HCT116 (cell line): ENCODE results near the gene TRIM10.

ENCODE experiments used
- CEBPB ChIP-seq: IDR thresholded peaks from 2 replicates; pipeline ENCODE4 v1.6.1; 2012; ENCODE audit warnings: low read depth
- EZH2 ChIP-seq: fragments of 200-600 bp; sonication (generic); IDR thresholded peaks from 2 replicates; pipeline ENCODE4 v1.6.1; 2017; ENCODE audit warnings: antibody characterized with exemption, mixed run types
- EZH2phosphoT487 ChIP-seq: fragments of 200-600 bp; IDR thresholded peaks from 2 replicates; pipeline ENCODE4 v1.6.1; 2018; ENCODE audit warnings: antibody characterized with exemption, borderline replicate concordance
- JUND ChIP-seq: IDR thresholded peaks from 2 replicates; pipeline ENCODE4 v1.6.1; 2012
- POLR2A ChIP-seq: IDR thresholded peaks from 2 replicates; pipeline ENCODE4 v1.7.0; 2011; ENCODE audit warnings: borderline replicate concordance; ENCODE audit not compliant: insufficient read depth, insufficient read length; ENCODE audit errors: extremely low read depth
- POLR2AphosphoS5 ChIP-seq: IDR thresholded peaks from 2 replicates; pipeline ENCODE4 v1.6.1; 2011; ENCODE audit warnings: mild to moderate bottlenecking, low read depth, low read length, moderate library complexity
- REST ChIP-seq: IDR thresholded peaks from 2 replicates; pipeline ENCODE4 v1.6.1; 2012; ENCODE audit warnings: low read depth
- SIN3A ChIP-seq: IDR thresholded peaks from 2 replicates; pipeline ENCODE4 v1.6.1; 2012; ENCODE audit warnings: low read depth
- SP1 ChIP-seq: IDR thresholded peaks from 2 replicates; pipeline ENCODE4 v1.6.1; 2012; ENCODE audit warnings: low read depth
- YY1 ChIP-seq: IDR thresholded peaks from 2 replicates; pipeline ENCODE4 v1.6.1; 2011; ENCODE audit warnings: low read length, low read depth, moderate library complexity, mild to moderate bottlenecking; ENCODE audit not compliant: insufficient replicate concordance; ENCODE audit errors: extremely low read depth
- ZNF274 ChIP-seq: fragments of 200-500 bp; sonication (Bioruptor generic); IDR thresholded peaks from 2 replicates; pipeline ENCODE4 v1.6.1; 2014; ENCODE audit warnings: mild to moderate bottlenecking, low read depth, low read length, inconsistent platforms
- TF ChIP-seq, protein P1 (sequence below), 3 experiments: fragments of 200-600 bp in 1 of 3; sonication (generic) in 1 of 3; IDR thresholded peaks in 2 of 3; conservative IDR thresholded peaks in 1 of 3; 2 replicates each; pipeline ENCODE4 v1.5.1; 2012 to 2017; ENCODE audit warnings: low read depth in 2 of 3, low read length in 2 of 3, antibody characterized with exemption in 1 of 3, borderline replicate concordance in 1 of 3, control low read depth in 1 of 3, mild to moderate bottlenecking in 1 of 3, mixed read lengths in 1 of 3, mixed run types in 1 of 3, moderate library complexity in 1 of 3; ENCODE audit not compliant: insufficient read depth in 1 of 3
- TF ChIP-seq, protein P2 (sequence below): IDR thresholded peaks from 2 replicates; pipeline ENCODE4 v1.6.1; 2012

DNA sequence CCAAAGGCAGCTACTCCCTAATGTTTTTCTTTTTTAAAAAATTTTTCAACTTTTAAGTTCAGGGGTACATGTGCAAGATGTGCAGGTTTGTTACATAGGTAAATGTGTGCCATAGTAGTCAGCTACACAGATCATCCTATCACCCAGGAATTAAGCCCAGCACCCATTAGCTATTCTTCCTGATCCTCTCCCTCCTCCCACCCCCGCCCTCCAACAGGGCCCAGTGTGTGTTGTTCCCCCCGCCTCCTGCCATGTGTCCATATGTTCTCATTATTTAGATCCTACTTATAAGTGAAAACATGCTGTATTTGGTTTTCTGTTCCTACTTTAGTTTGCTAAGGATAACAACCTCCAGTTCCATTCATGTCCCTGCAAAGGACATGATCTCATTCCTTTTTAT lies 14.8 kb upstream of the TRIM10 start:
- TF ChIP-seq, protein P1, sequence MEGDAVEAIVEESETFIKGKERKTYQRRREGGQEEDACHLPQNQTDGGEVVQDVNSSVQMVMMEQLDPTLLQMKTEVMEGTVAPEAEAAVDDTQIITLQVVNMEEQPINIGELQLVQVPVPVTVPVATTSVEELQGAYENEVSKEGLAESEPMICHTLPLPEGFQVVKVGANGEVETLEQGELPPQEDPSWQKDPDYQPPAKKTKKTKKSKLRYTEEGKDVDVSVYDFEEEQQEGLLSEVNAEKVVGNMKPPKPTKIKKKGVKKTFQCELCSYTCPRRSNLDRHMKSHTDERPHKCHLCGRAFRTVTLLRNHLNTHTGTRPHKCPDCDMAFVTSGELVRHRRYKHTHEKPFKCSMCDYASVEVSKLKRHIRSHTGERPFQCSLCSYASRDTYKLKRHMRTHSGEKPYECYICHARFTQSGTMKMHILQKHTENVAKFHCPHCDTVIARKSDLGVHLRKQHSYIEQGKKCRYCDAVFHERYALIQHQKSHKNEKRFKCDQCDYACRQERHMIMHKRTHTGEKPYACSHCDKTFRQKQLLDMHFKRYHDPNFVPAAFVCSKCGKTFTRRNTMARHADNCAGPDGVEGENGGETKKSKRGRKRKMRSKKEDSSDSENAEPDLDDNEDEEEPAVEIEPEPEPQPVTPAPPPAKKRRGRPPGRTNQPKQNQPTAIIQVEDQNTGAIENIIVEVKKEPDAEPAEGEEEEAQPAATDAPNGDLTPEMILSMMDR (IDR thresholded peaks at IDR 0.05 in 2 of 3, conservative IDR thresholded peaks at IDR 0.05 in 1 of 3; ENCODE audit: borderline replicate concordance in 1 of 3, insufficient read depth in 1 of 3, low read depth in 2 of 3, low read length in 2 of 3), result no peak
- TF ChIP-seq POLR2AphosphoS5 (no peak), SP1 (no peak), POLR2A (no peak), EZH2phosphoT487 (no peak), REST (no peak), YY1 (no peak), EZH2 (no peak), SIN3A (no peak), ZNF274 (no peak), CEBPB (no peak), JUND (no peak)
- TF ChIP-seq, protein P2, sequence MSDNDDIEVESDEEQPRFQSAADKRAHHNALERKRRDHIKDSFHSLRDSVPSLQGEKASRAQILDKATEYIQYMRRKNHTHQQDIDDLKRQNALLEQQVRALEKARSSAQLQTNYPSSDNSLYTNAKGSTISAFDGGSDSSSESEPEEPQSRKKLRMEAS, result no peak
